Testis (tissue), 3 donors: ENCODE measurements around the gene INPP5F. TPM values are rescaled to one million over a fixed set of nuclear protein-coding genes. Genes with fewer than 3 reads are reported as not detected.
"Not testable (repeated sequence)": the region's sequence is repeated elsewhere in the genome, so short reads cannot be mapped to it uniquely, and the experiment has no call there.

Experiments used
- DNase-seq: peaks from one replicate; pipeline ENCODE4 v3.0.0-alpha.2; 2019
- H3K27ac ChIP-seq, 2 donors: fragments of 200-600 bp; sonication (generic); one replicate each; pipeline ENCODE4 v1.5.1; 2019
- H3K27me3 ChIP-seq: fragments of 200-600 bp; sonication (generic); one replicate; pipeline ENCODE4 v1.5.1; 2019
- H3K36me3 ChIP-seq: fragments of 200-600 bp; sonication (generic); one replicate; pipeline ENCODE4 v1.5.1; 2017; ENCODE audit warnings: low read depth; ENCODE audit errors: missing control alignments
- H3K4me1 ChIP-seq: fragments of 200-600 bp; sonication (generic); one replicate; pipeline ENCODE4 v1.5.1; 2019
- H3K4me3 ChIP-seq, 2 donors: fragments of 200-600 bp; sonication (generic); one replicate each; pipeline ENCODE4 v1.5.1; 2017 to 2019
- H3K9me3 ChIP-seq: fragments of 200-600 bp; sonication (generic); one replicate; pipeline ENCODE4 v1.5.1; 2017
- CTCF ChIP-seq, 3 experiments: fragments of 450-650 bp in 2 of 3; fragments of 200-600 bp in 1 of 3; sonication (generic) in 1 of 3; IDR thresholded peaks; one replicate each; pipeline ENCODE4 v1.5.1; 2016 to 2019; ENCODE audit warnings: antibody characterized with exemption in 3 of 3, mild to moderate bottlenecking in 2 of 3, moderate library complexity in 1 of 3
- POLR2A ChIP-seq: fragments of 450-650 bp; IDR thresholded peaks from one replicate; pipeline ENCODE4 v1.6.1; 2017; ENCODE audit warnings: antibody characterized with exemption, mild to moderate bottlenecking, moderate library complexity
- WGBS, 2 donors: methylation state at CpG; one replicate each; pipeline ENCODE4 v1.1.5; 2018; 5-methylcytosine and 5-hydroxymethylcytosine counted together
- intact Hi-C: fragments of 100-400 bp; cut with DNase I; formaldehyde crosslinking; loops from one replicate; pipeline ENCODE4 v1.15.1; 2023; ENCODE audit warnings: low total_unique reads
- polyA plus RNA-seq: library from polyadenylated mRNA; stranded (reverse); fragments of 350-450 nt; fragmentation: Illumina TruSeq; extraction: RNeasy Lipid Tissue Mini Kit (QIAGEN cat#74804); gene quantifications from one replicate; pipeline ENCODE4 v1.2.3, GENCODE V29; 2014; ENCODE audit warnings: low read depth, low replicate concordance; ENCODE audit not compliant: insufficient read depth
- total RNA-seq, 2 donors: library from RNA; depleted of rRNA; stranded (reverse); fragments of >200 nt; gene quantifications; one replicate each; pipeline ENCODE4 v1.2.3, GENCODE V29; 2016

INPP5F gene
- total and polyA plus RNA-seq, 3 donors from 2014 or later, result 19.0 to 23.8 (median 21.9) TPM

DNA sequence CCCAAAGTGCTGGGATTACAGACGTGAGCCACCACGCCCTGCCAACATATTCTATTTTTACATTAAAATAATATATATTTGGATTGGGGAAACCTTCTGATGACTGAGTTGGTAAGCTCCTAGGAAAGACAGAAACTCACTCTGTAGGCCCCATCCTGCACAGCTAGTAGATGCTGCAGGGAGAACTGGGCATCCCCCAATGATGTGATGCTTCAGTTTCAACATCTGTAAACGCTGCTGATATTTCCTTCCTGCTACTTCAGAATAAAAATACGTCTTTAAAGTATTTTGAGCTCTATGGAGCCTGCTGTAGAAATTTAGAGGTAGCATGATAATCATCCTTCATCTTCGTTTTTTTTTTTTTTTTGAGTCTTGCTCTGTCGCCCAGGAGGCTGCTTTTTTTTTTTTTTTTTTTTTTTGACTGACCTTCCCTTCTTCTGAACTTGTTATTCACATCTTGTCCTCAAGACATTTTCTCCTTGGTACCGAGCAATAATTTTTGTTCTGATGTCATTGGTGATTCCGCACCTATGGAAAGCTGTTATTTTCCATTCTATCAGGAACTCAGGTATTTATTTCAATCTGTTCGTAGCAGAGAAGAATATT lies 21.8 kb upstream of the INPP5F start:
- Histone ChIP-seq H3K4me3 (no peak overlapping the region), H3K4me1 (no peaks in the 10 kb centered on the region), H3K27ac (no peak overlapping the region), H3K27me3 (no peaks in the 10 kb centered on the region), H3K36me3 (no peaks in the 10 kb centered on the region), H3K9me3 (no peaks in the 10 kb centered on the region)
- 86 to 93% methylated on average over 9 of the region's 9 CpGs for WGBS, 2 donors
- no peak for DNase-seq
- intact Hi-C loops, result no loop called here
- TF ChIP-seq POLR2A (no peak), CTCF (IDR thresholded peaks at IDR 0.05) (no peak)

DNA sequence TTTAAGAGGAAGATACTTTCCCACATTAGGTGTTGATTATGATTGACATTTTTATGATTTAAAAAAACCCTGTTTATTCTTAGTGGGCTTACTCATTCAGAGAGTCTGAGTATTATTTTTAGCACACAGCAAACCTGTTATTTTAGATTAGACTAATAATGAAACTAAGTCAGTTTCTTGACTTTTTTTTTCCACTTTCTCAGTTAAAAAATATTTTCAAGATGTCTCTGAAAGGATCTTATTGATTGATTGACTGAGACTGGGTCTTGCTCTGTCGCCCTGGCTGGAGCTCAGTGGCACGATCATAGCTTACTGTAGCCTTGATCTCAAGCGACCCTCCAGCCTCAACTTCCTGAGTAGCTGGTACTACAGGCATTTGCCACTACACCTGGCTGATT lies 20.4 kb upstream of the INPP5F start:
- DNase-seq, result no peak
- H3K27ac ChIP-seq, result no peak overlapping the region
- H3K27me3 ChIP-seq, result no peaks in the 10 kb centered on the region
- no peak for TF ChIP-seq CTCF (IDR thresholded peaks at IDR 0.05)
- no peak for TF ChIP-seq POLR2A
- H3K4me3 ChIP-seq, result no peak overlapping the region
- no peaks in the 10 kb centered on the region for H3K9me3 ChIP-seq
- 92 to 97% methylated on average over 3 of the region's 3 CpGs for WGBS, 2 donors
- intact Hi-C loops, result no loop called here
- no peaks in the 10 kb centered on the region for H3K4me1 ChIP-seq
- H3K36me3 ChIP-seq, result no peaks in the 10 kb centered on the region

DNA sequence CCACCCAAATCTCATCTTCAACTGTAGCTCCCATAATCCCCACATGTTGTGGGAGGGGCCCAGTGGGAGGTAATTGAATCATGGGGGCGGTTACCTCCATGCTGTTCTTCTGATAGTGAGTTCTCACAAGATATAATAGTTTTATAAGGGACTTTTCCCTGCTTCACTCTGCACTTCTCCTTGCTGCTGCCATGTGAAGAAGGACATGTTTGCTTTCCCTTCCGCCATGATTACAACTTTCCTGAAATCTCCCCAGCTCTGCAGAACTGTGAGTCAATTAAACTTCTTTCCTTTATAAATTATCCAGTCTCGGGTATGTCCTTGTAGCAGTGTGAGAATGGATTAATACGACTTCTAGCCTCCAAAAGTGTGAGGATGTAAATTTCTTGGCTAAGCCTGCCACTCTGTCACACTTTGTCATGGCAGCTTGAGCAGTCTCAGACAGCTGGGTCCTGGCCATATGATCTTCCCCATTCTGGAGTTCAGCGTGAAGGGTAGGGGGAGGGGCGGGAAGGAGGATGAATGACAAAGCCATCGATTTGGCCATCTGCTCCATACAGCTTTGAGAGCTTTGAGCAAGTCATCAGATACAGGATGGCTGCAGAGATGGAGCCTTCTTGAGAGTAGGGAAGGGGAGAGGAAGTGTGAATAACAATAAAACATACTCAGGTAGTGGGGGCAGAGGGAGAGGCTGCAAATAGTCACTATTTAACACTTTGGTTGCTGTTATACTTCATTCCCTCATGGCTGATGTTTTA lies 19.1 kb upstream of the INPP5F start:
- Histone ChIP-seq H3K4me1 (no peaks in the 10 kb centered on the region), H3K27ac (no peak overlapping the region), H3K27me3 (no peaks in the 10 kb centered on the region), H3K36me3 (no peaks in the 10 kb centered on the region), H3K9me3 (no peaks in the 10 kb centered on the region), H3K4me3 (no peak overlapping the region)
- DNase-seq, result no peak
- TF ChIP-seq POLR2A, result no peak
- no peak for TF ChIP-seq CTCF (IDR thresholded peaks at IDR 0.05)
- intact Hi-C loops, result no loop called here
- 74 to 79% methylated on average over 7 of the region's 7 CpGs for WGBS, 2 donors

DNA sequence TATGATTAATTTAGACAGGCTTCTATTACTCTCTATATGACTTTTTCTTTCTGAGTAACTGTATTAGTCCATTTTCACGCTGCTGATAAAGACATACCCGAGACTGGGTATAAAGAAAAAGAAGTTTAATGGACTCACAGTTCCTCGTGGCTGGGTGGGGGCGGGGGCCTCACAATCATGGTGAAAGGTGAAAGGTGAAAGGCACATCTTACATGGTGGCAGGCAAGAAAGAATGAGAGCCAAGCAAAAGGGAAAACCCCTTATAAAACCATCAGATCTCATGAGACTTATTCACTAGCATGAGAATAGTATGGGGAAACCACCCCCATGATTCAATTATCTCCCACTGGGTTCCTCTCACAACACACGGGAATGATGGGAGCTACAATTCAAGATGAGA lies 18.5 kb upstream of the INPP5F start:
- 90 to 95% methylated on average over 5 of the region's 5 CpGs for WGBS, 2 donors
- H3K27ac ChIP-seq, H3K27me3 ChIP-seq, H3K36me3 ChIP-seq, intact Hi-C loops, H3K4me1 ChIP-seq, H3K4me3 ChIP-seq, H3K9me3 ChIP-seq, DNase-seq: not testable (repeated sequence)

GRCh38 chr10:119710935-119711334 lies 14.9 kb upstream of the INPP5F start:
- H3K27me3 ChIP-seq, H3K27ac ChIP-seq, H3K9me3 ChIP-seq, intact Hi-C loops, DNase-seq, H3K4me1 ChIP-seq, H3K4me3 ChIP-seq, H3K36me3 ChIP-seq: not testable (repeated sequence)
- WGBS, 2 donors, result 89 to 94% methylated on average over 1 of the region's 1 CpG
